ENCODE data around the gene FGF13.

DNA sequence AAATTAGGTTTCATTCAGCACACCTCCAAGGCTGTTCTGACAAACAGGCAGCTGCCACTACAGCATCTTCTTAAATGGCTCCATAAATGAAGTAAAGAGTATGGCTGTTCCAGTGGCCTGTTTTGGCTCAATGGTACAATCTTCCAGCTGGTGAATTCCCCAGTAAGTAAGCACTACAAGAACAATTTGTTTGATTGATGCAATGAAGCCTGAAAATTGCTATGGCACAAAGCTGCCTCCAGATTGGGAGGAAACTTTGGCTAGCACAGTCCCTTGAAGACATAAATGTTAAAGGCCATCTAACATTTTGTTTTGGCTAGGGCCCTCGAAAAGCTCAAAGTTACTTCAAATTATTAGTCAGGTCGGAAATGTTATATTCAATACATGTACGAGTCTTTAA, 47.5 kb downstream of the FGF13 start:
- TF ChIP-seq EZH2 (IDR thresholded peaks at IDR 0.05; ENCODE audit: borderline replicate concordance, low read length) = no peak
- no peak for TF ChIP-seq CTCF (IDR thresholded peaks at IDR 0.05; ENCODE audit: low read length)

Measured in OCI-LY1 (cell line).